ENCODE results near the gene PINLYP. TPM values are rescaled to one million over a fixed set of nuclear protein-coding genes. Genes with fewer than 3 reads are reported as not detected.

Gene PINLYP
- total RNA-seq, 1 experiment from 2014 or later, result not detected

- peak in 1 of 2 experiments; percentile 67 for DNase-seq
- ChIA-PET POLR2A (no interaction called here), CTCF (interaction anchor here (1.2 to 2.4 kb wide), 4 partner anchors 20 to 133 kb away, joined by 5 to 14 read pairs (median 10); no protein-coding TSS in a partner anchor)
- H3K27me3 ChIP-seq (replicated peaks; ENCODE audit: control insufficient read depth, insufficient read depth, low read length), result no peaks in the 10 kb centered on the region
- intact Hi-C loops (cut with micrococcal nuclease; ENCODE audit: unreplicated experiment), result loop anchor here (10.0 kb wide), 1 partner anchor 120 kb away; no protein-coding TSS in a partner anchor
- peaks cover 6% of the 10 kb centered on the region for H3K4me1 Mint-ChIP-seq (ENCODE audit: low read depth, unreplicated experiment)
- peak overlapping the region; percentile 42 for H3K27ac Mint-ChIP-seq (ENCODE audit: unreplicated experiment)
- H3K36me3 ChIP-seq (ENCODE audit: control insufficient read depth, insufficient read depth, low read length), result peaks cover 1% of the 10 kb centered on the region; the same call in 1 of the 2 replicates
- peak overlapping the region; percentile 14 for H3K4me3 Mint-ChIP-seq (ENCODE audit: unreplicated experiment)
- 0 out of 2 replicates have a peak, but pooled peaks cover 4% of the 10 kb centered on the region for H3K4me1 ChIP-seq
- H3K36me3 Mint-ChIP-seq (ENCODE audit: insufficient read depth, unreplicated experiment), result peaks cover 50% of the 10 kb centered on the region
- H3K9me3 ChIP-seq, result peaks cover 6% of the 10 kb centered on the region; the same call in 1 of the 2 replicates
- no peaks in the 10 kb centered on the region for H3K27me3 Mint-ChIP-seq (ENCODE audit: insufficient read depth, unreplicated experiment)
- peak; percentile 49 to 53 for TF ChIP-seq CTCF (IDR thresholded peaks at IDR 0.05; ENCODE audit: insufficient read depth in 1 of 2, low read depth in 1 of 2, low read length in 1 of 2, severe bottlenecking in 1 of 2, unreplicated experiment in 1 of 2)
- no TSS peak for BruUV-seq (replicated peaks)
- H3K4me3 ChIP-seq (ENCODE audit: low read depth, low read length), result no peak overlapping the region
- H3K9me3 Mint-ChIP-seq (ENCODE audit: unreplicated experiment), result peaks cover 12% of the 10 kb centered on the region
Measured at GRCh38 chr19:43534816-43535761, 40.5 kb upstream of the PINLYP start.

GRCh38 chr19:43538922-43539321 is 36.7 kb upstream of the PINLYP start:
- Mint-ChIP-seq H3K4me1 (ENCODE audit: low read depth, unreplicated experiment) (peaks cover 6% of the 10 kb centered on the region), H3K36me3 (ENCODE audit: insufficient read depth, unreplicated experiment) (peaks cover 46% of the 10 kb centered on the region), H3K4me3 (ENCODE audit: unreplicated experiment) (no peak overlapping the region), H3K27me3 (ENCODE audit: insufficient read depth, unreplicated experiment) (no peaks in the 10 kb centered on the region), H3K9me3 (ENCODE audit: unreplicated experiment) (peaks cover 12% of the 10 kb centered on the region), H3K27ac (ENCODE audit: unreplicated experiment) (no peak overlapping the region)
- CTCF ChIA-PET, result no interaction called here
- intact Hi-C loops (cut with micrococcal nuclease; ENCODE audit: unreplicated experiment), result loop anchor here (10.0 kb wide), 1 partner anchor 116 kb away; no protein-coding TSS in a partner anchor
- BruUV-seq (replicated peaks), result no TSS peak
- Histone ChIP-seq H3K4me3 (ENCODE audit: low read depth, low read length) (no peak overlapping the region), H3K36me3 (ENCODE audit: control insufficient read depth, insufficient read depth, low read length) (peaks cover 3% of the 10 kb centered on the region; the same call in 1 of the 2 replicates), H3K27me3 (replicated peaks; ENCODE audit: control insufficient read depth, insufficient read depth, low read length) (no peaks in the 10 kb centered on the region), H3K9me3 (peaks cover 6% of the 10 kb centered on the region; the same call in 1 of the 2 replicates), H3K4me1 (no peaks in the 10 kb centered on the region)
- TF ChIP-seq CTCF (IDR thresholded peaks at IDR 0.05; ENCODE audit: insufficient read depth in 1 of 2, low read depth in 1 of 2, low read length in 1 of 2, severe bottlenecking in 1 of 2, unreplicated experiment in 1 of 2), result no peak
- POLR2A ChIA-PET, result no interaction called here
- no peak for DNase-seq

- Histone ChIP-seq H3K36me3 (ENCODE audit: control insufficient read depth, insufficient read depth, low read length) (peaks cover 3% of the 10 kb centered on the region; the same call in 1 of the 2 replicates), H3K4me1 (no peaks in the 10 kb centered on the region), H3K4me3 (ENCODE audit: low read depth, low read length) (no peak overlapping the region), H3K27me3 (replicated peaks; ENCODE audit: control insufficient read depth, insufficient read depth, low read length) (no peaks in the 10 kb centered on the region), H3K9me3 (peaks cover 6% of the 10 kb centered on the region; the same call in 1 of the 2 replicates)
- Mint-ChIP-seq H3K27me3 (ENCODE audit: insufficient read depth, unreplicated experiment) (no peaks in the 10 kb centered on the region), H3K36me3 (ENCODE audit: insufficient read depth, unreplicated experiment) (peaks cover 46% of the 10 kb centered on the region), H3K4me1 (ENCODE audit: low read depth, unreplicated experiment) (peaks cover 3% of the 10 kb centered on the region), H3K4me3 (ENCODE audit: unreplicated experiment) (no peak overlapping the region), H3K27ac (ENCODE audit: unreplicated experiment) (no peak overlapping the region), H3K9me3 (ENCODE audit: unreplicated experiment) (peaks cover 12% of the 10 kb centered on the region)
- POLR2A ChIA-PET, result no interaction called here
- intact Hi-C loops (cut with micrococcal nuclease; ENCODE audit: unreplicated experiment), result no loop called here
- DNase-seq, result no peak
- BruUV-seq (replicated peaks), result no TSS peak
- TF ChIP-seq CTCF (IDR thresholded peaks at IDR 0.05; ENCODE audit: insufficient read depth in 1 of 2, low read depth in 1 of 2, low read length in 1 of 2, severe bottlenecking in 1 of 2, unreplicated experiment in 1 of 2), result no peak
- CTCF ChIA-PET, result no interaction called here
Measured at GRCh38 chr19:43540381-43540780, 35.2 kb upstream of the PINLYP start.

Measured in Caco-2 (cell line).